Measurements from ENCODE around the gene TUBB. TPM values are rescaled to one million over a fixed set of nuclear protein-coding genes. Genes with fewer than 3 reads are reported as not detected.

TUBB gene
- polyA plus RNA-seq, 1 donor = 512 TPM

- Histone ChIP-seq H3K27me3 (ENCODE audit: control insufficient read depth, insufficient read depth, low read length) (no peaks in the 10 kb centered on the region), H3K9me3 (ENCODE audit: control insufficient read depth, low read depth, low read length) (no peaks in the 10 kb centered on the region), H3K4me3 (ENCODE audit: low read length) (no peak overlapping the region), H3K4me1 (ENCODE audit: control insufficient read depth, insufficient read depth, low read length) (peaks cover 10% of the 10 kb centered on the region), H3K27ac (ENCODE audit: low read length) (no peak overlapping the region), H3K36me3 (ENCODE audit: control insufficient read depth, insufficient read depth, low read length) (peaks cover 77% of the 10 kb centered on the region)
- no CpG with 5 or more reads among the region's 11 CpGs for WGBS (ENCODE audit: insufficient coverage, low lambda C conversion rate)
- DNase-seq = no peak
Measured at GRCh38 chr6:30726506-30727413, 6.6 kb downstream of the TUBB start.

- Histone ChIP-seq H3K9me3 (ENCODE audit: control insufficient read depth, low read depth, low read length) (no peaks in the 10 kb centered on the region), H3K36me3 (ENCODE audit: control insufficient read depth, insufficient read depth, low read length) (peaks cover 79% of the 10 kb centered on the region), H3K4me3 (ENCODE audit: low read length) (no peak overlapping the region), H3K27me3 (ENCODE audit: control insufficient read depth, insufficient read depth, low read length) (no peaks in the 10 kb centered on the region), H3K27ac (ENCODE audit: low read length) (no peak overlapping the region), H3K4me1 (ENCODE audit: control insufficient read depth, insufficient read depth, low read length) (peaks cover 7% of the 10 kb centered on the region)
- DNase-seq = no peak
- no CpG with 5 or more reads among the region's 7 CpGs for WGBS (ENCODE audit: insufficient coverage, low lambda C conversion rate)
Measured at GRCh38 chr6:30727920-30728553, 7.9 kb downstream of the TUBB start.

GRCh38 chr6:30730601-30731435 lies 10.7 kb downstream of the TUBB start:
- Histone ChIP-seq H3K9me3 (ENCODE audit: control insufficient read depth, low read depth, low read length) (no peaks in the 10 kb centered on the region), H3K4me3 (ENCODE audit: low read length) (no peak overlapping the region), H3K27me3 (ENCODE audit: control insufficient read depth, insufficient read depth, low read length) (no peaks in the 10 kb centered on the region), H3K27ac (ENCODE audit: low read length) (no peak overlapping the region), H3K36me3 (ENCODE audit: control insufficient read depth, insufficient read depth, low read length) (peaks cover 71% of the 10 kb centered on the region), H3K4me1 (ENCODE audit: control insufficient read depth, insufficient read depth, low read length) (peaks cover 7% of the 10 kb centered on the region)
- no CpG with 5 or more reads among the region's 30 CpGs for WGBS (ENCODE audit: insufficient coverage, low lambda C conversion rate)
- DNase-seq = peak; percentile 78 to 85

GRCh38 chr6:30732237-30732943 lies 12.2 kb downstream of the TUBB start:
- no peaks in the 10 kb centered on the region for H3K27me3 ChIP-seq (ENCODE audit: control insufficient read depth, insufficient read depth, low read length)
- H3K4me3 ChIP-seq (ENCODE audit: low read length) = no peak overlapping the region
- H3K27ac ChIP-seq (ENCODE audit: low read length) = no peak overlapping the region
- peaks cover 74% of the 10 kb centered on the region for H3K36me3 ChIP-seq (ENCODE audit: control insufficient read depth, insufficient read depth, low read length)
- WGBS (ENCODE audit: insufficient coverage, low lambda C conversion rate) = 97% methylated on average over 4 of the region's 12 CpGs
- no peak for DNase-seq
- H3K4me1 ChIP-seq (ENCODE audit: control insufficient read depth, insufficient read depth, low read length) = peaks cover 7% of the 10 kb centered on the region
- no peaks in the 10 kb centered on the region for H3K9me3 ChIP-seq (ENCODE audit: control insufficient read depth, low read depth, low read length)

GRCh38 chr6:30735668-30736314 lies 15.6 kb downstream of the TUBB start:
- H3K9me3 ChIP-seq (ENCODE audit: control insufficient read depth, low read depth, low read length) = no peaks in the 10 kb centered on the region
- no peaks in the 10 kb centered on the region for H3K4me1 ChIP-seq (ENCODE audit: control insufficient read depth, insufficient read depth, low read length)
- no peaks in the 10 kb centered on the region for H3K27me3 ChIP-seq (ENCODE audit: control insufficient read depth, insufficient read depth, low read length)
- 81% methylated on average over 4 of the region's 8 CpGs for WGBS (ENCODE audit: insufficient coverage, low lambda C conversion rate)
- no peak overlapping the region for H3K4me3 ChIP-seq (ENCODE audit: low read length)
- DNase-seq = no peak
- H3K36me3 ChIP-seq (ENCODE audit: control insufficient read depth, insufficient read depth, low read length) = peaks cover 75% of the 10 kb centered on the region
- no peak overlapping the region for H3K27ac ChIP-seq (ENCODE audit: low read length)

- peaks cover 13% of the 10 kb centered on the region for H3K4me1 ChIP-seq (ENCODE audit: control insufficient read depth, insufficient read depth, low read length)
- H3K4me3 ChIP-seq (ENCODE audit: low read length) = no peak overlapping the region
- H3K36me3 ChIP-seq (ENCODE audit: control insufficient read depth, insufficient read depth, low read length) = peaks cover 63% of the 10 kb centered on the region
Measured at GRCh38 chr6:30738532-30738931, 18.4 kb downstream of the TUBB start.

GRCh38 chr6:30740540-30740870 lies 20.4 kb downstream of the TUBB start:
- H3K27ac ChIP-seq (ENCODE audit: low read length) = no peak overlapping the region
- H3K4me3 ChIP-seq (ENCODE audit: low read length) = no peak overlapping the region
- H3K36me3 ChIP-seq (ENCODE audit: control insufficient read depth, insufficient read depth, low read length) = peaks cover 51% of the 10 kb centered on the region
- peaks cover 21% of the 10 kb centered on the region for H3K4me1 ChIP-seq (ENCODE audit: control insufficient read depth, insufficient read depth, low read length)
- H3K27me3 ChIP-seq (ENCODE audit: control insufficient read depth, insufficient read depth, low read length) = no peaks in the 10 kb centered on the region
- DNase-seq = no peak
- WGBS (ENCODE audit: insufficient coverage, low lambda C conversion rate) = no CpG with 5 or more reads among the region's 2 CpGs
- no peaks in the 10 kb centered on the region for H3K9me3 ChIP-seq (ENCODE audit: control insufficient read depth, low read depth, low read length)

More at GRCh38 chr6:30738532-30738931, 18.4 kb downstream of the TUBB start:
- no peak overlapping the region for H3K27ac ChIP-seq (ENCODE audit: low read length)
- no peaks in the 10 kb centered on the region for H3K27me3 ChIP-seq (ENCODE audit: control insufficient read depth, insufficient read depth, low read length)
- no peaks in the 10 kb centered on the region for H3K9me3 ChIP-seq (ENCODE audit: control insufficient read depth, low read depth, low read length)
- no peak for DNase-seq
- no CpG with 5 or more reads among the region's 6 CpGs for WGBS (ENCODE audit: insufficient coverage, low lambda C conversion rate)

GRCh38 chr6:30741063-30741779 lies 21.1 kb downstream of the TUBB start:
- Histone ChIP-seq H3K4me3 (ENCODE audit: low read length) (peak overlapping the region; percentile 98), H3K9me3 (ENCODE audit: control insufficient read depth, low read depth, low read length) (no peaks in the 10 kb centered on the region), H3K36me3 (ENCODE audit: control insufficient read depth, insufficient read depth, low read length) (peaks cover 45% of the 10 kb centered on the region), H3K27me3 (ENCODE audit: control insufficient read depth, insufficient read depth, low read length) (no peaks in the 10 kb centered on the region), H3K4me1 (ENCODE audit: control insufficient read depth, insufficient read depth, low read length) (peaks cover 21% of the 10 kb centered on the region), H3K27ac (ENCODE audit: low read length) (peak overlapping the region; percentile 95)
- WGBS (ENCODE audit: insufficient coverage, low lambda C conversion rate) = no CpG with 5 or more reads among the region's 8 CpGs
- DNase-seq = no peak

- Histone ChIP-seq H3K9me3 (ENCODE audit: control insufficient read depth, low read depth, low read length) (no peaks in the 10 kb centered on the region), H3K36me3 (ENCODE audit: control insufficient read depth, insufficient read depth, low read length) (peaks cover 40% of the 10 kb centered on the region), H3K27ac (ENCODE audit: low read length) (peak overlapping the region; percentile 95), H3K4me1 (ENCODE audit: control insufficient read depth, insufficient read depth, low read length) (peaks cover 21% of the 10 kb centered on the region), H3K4me3 (ENCODE audit: low read length) (peak overlapping the region; percentile 98), H3K27me3 (ENCODE audit: control insufficient read depth, insufficient read depth, low read length) (no peaks in the 10 kb centered on the region)
- no peak for DNase-seq
- WGBS (ENCODE audit: insufficient coverage, low lambda C conversion rate) = 0% methylated on average over 3 of the region's 13 CpGs
Measured at GRCh38 chr6:30741789-30742315, 21.7 kb downstream of the TUBB start.

All from large intestine (tissue), 3 donors.